Neural crest cell (in vitro differentiated cells): Measurements from ENCODE around the gene FBXO15. TPM values are rescaled to one million over a fixed set of nuclear protein-coding genes. Genes with fewer than 3 reads are reported as not detected.

Experiments used
- DNase-seq: peaks from one replicate; pipeline ENCODE4 v3.0.0; 2021; ENCODE audit warnings: low read depth, mixed read lengths, low spot score
- H3K27ac Mint-ChIP-seq: one replicate; pipeline ENCODE4 v1.8.0; 2021; ENCODE audit warnings: mild to moderate bottlenecking, mixed read lengths; ENCODE audit not compliant: unreplicated experiment
- H3K27me3 Mint-ChIP-seq: 2 replicates; pipeline ENCODE4 v1.8.0; 2021; ENCODE audit warnings: low read depth, mild to moderate bottlenecking, mixed read lengths
- H3K36me3 Mint-ChIP-seq: 2 replicates; pipeline ENCODE4 v1.8.0; 2021; ENCODE audit warnings: low read depth, mild to moderate bottlenecking, mixed read lengths
- H3K4me1 Mint-ChIP-seq: 2 replicates; pipeline ENCODE4 v1.8.0; 2021; ENCODE audit warnings: mixed read lengths
- H3K4me3 Mint-ChIP-seq: one replicate; pipeline ENCODE4 v1.8.0; 2021; ENCODE audit warnings: mild to moderate bottlenecking, mixed read lengths
- H3K9me3 Mint-ChIP-seq: 2 replicates; pipeline ENCODE4 v1.8.0; 2021; ENCODE audit warnings: mixed read lengths
- CTCF ChIP-seq: fragments of 200-600 bp; sonication (generic); conservative IDR thresholded peaks from 2 replicates; pipeline ENCODE4 v1.5.0; 2021; ENCODE audit warnings: antibody characterized with exemption, mild to moderate bottlenecking
- total RNA-seq: library from RNA; stranded (reverse); gene quantifications from 2 replicates; pipeline ENCODE4 v1.2.1, GENCODE V29; 2021

Gene FBXO15
- total RNA-seq, 1 donor from 2014 or later: 1.7 TPM

- H3K4me1 Mint-ChIP-seq: no peaks in the 10 kb centered on the region
- H3K27me3 Mint-ChIP-seq: peaks cover 12% of the 10 kb centered on the region
- DNase-seq: no peak
- no peaks in the 10 kb centered on the region for H3K36me3 Mint-ChIP-seq
- TF ChIP-seq CTCF: no peak
- H3K4me3 Mint-ChIP-seq: no peak overlapping the region
- no peak overlapping the region for H3K27ac Mint-ChIP-seq
- peaks cover under 1% of the 10 kb centered on the region for H3K9me3 Mint-ChIP-seq
Observed at GRCh38 chr18:74139888-74140287, 7.7 kb downstream of the FBXO15 start.

GRCh38 chr18:74139411-74139810, 8.2 kb downstream of the FBXO15 start:
- Mint-ChIP-seq H3K27me3 (peaks cover 12% of the 10 kb centered on the region), H3K4me1 (no peaks in the 10 kb centered on the region), H3K4me3 (no peak overlapping the region), H3K36me3 (no peaks in the 10 kb centered on the region), H3K9me3 (peaks cover 3% of the 10 kb centered on the region), H3K27ac (no peak overlapping the region)
- TF ChIP-seq CTCF: no peak
- no peak for DNase-seq

- H3K36me3 Mint-ChIP-seq: no peaks in the 10 kb centered on the region
- no peak overlapping the region for H3K4me3 Mint-ChIP-seq
- no peak for TF ChIP-seq CTCF
- H3K4me1 Mint-ChIP-seq: no peaks in the 10 kb centered on the region
- peaks cover 3% of the 10 kb centered on the region for H3K9me3 Mint-ChIP-seq
- no peak for DNase-seq
- no peak overlapping the region for H3K27ac Mint-ChIP-seq
- H3K27me3 Mint-ChIP-seq: peaks cover 10% of the 10 kb centered on the region
Observed at GRCh38 chr18:74137920-74138538, 9.6 kb downstream of the FBXO15 start.

GRCh38 chr18:74132201-74132600, 15.4 kb downstream of the FBXO15 start:
- Mint-ChIP-seq H3K27me3 (no peaks in the 10 kb centered on the region), H3K4me1 (peaks cover 16% of the 10 kb centered on the region), H3K27ac (no peak overlapping the region), H3K36me3 (no peaks in the 10 kb centered on the region), H3K9me3 (peaks cover 3% of the 10 kb centered on the region), H3K4me3 (no peak overlapping the region)
- TF ChIP-seq CTCF: no peak
- DNase-seq: no peak

- no peak for DNase-seq
- Mint-ChIP-seq H3K27ac (no peak overlapping the region), H3K4me3 (no peak overlapping the region), H3K9me3 (peaks cover 3% of the 10 kb centered on the region), H3K27me3 (no peaks in the 10 kb centered on the region), H3K36me3 (no peaks in the 10 kb centered on the region), H3K4me1 (peaks cover 27% of the 10 kb centered on the region)
- no peak for TF ChIP-seq CTCF
Observed at GRCh38 chr18:74131124-74131523, 16.5 kb downstream of the FBXO15 start.

GRCh38 chr18:74128159-74128558, 19.5 kb downstream of the FBXO15 start:
- no peak overlapping the region for H3K4me3 Mint-ChIP-seq
- TF ChIP-seq CTCF: no peak
- H3K36me3 Mint-ChIP-seq: no peaks in the 10 kb centered on the region
- H3K27ac Mint-ChIP-seq: no peak overlapping the region
- no peaks in the 10 kb centered on the region for H3K9me3 Mint-ChIP-seq
- H3K27me3 Mint-ChIP-seq: no peaks in the 10 kb centered on the region
- DNase-seq: no peak
- H3K4me1 Mint-ChIP-seq: peaks cover 38% of the 10 kb centered on the region
